HG03108 (cell line): ENCODE data around the gene MYL6.
A peak's percentile ranks its signal among the peaks of the same experiment; 100 is the strongest.

Source experiments
- ATAC-seq: cut with Tn5 transposase; IDR thresholded peaks from one replicate; pipeline ENCODE4 v1.9.1; 2021; ENCODE audit warnings: moderate library complexity; ENCODE audit not compliant: unreplicated experiment

MYL6 gene

GRCh38 chr12:56129206-56129941, 28.8 kb upstream of the MYL6 start:
- ATAC-seq = no peak

GRCh38 chr12:56129942-56130495, 28.1 kb upstream of the MYL6 start:
- ATAC-seq = no peak

- ATAC-seq = no peak
Measured at GRCh38 chr12:56130876-56131275, 27.3 kb upstream of the MYL6 start.

- ATAC-seq = no peak
Measured at GRCh38 chr12:56134897-56135296, 23.3 kb upstream of the MYL6 start.

GRCh38 chr12:56137853-56138571, 20.1 kb upstream of the MYL6 start:
- ATAC-seq = no peak

- no peak for ATAC-seq
Measured at GRCh38 chr12:56141946-56142784, 16.0 kb upstream of the MYL6 start.

GRCh38 chr12:56143217-56143616, 14.9 kb upstream of the MYL6 start:
- ATAC-seq = no peak

- no peak for ATAC-seq
Measured at GRCh38 chr12:56143870-56144269, 14.3 kb upstream of the MYL6 start.

GRCh38 chr12:56145217-56145616, 12.9 kb upstream of the MYL6 start:
- ATAC-seq = no peak

- ATAC-seq = no peak
Measured at GRCh38 chr12:56146492-56147460, 11.4 kb upstream of the MYL6 start.

- ATAC-seq = no peak
Measured at GRCh38 chr12:56150563-56150962, 7.6 kb upstream of the MYL6 start.

- no peak for ATAC-seq
Measured at GRCh38 chr12:56151672-56152131, 6.5 kb upstream of the MYL6 start.

- ATAC-seq = peak; percentile 92
Measured at GRCh38 chr12:56152132-56152755, 5.9 kb upstream of the MYL6 start, which contains the start of gene MYL6B. Gene MYL6B, plus strand, starts transcription at chr12:56152587. Its CDS starts 1,332 bp downstream, at chr12:56153919.

GRCh38 chr12:56152756-56153677, 5.1 kb upstream of the MYL6 start:
- no peak for ATAC-seq

GRCh38 chr12:56153678-56154065, 4.5 kb upstream of the MYL6 start:
- no peak for ATAC-seq

- no peak for ATAC-seq
Measured at GRCh38 chr12:56154246-56154771, 3.9 kb upstream of the MYL6 start.

- ATAC-seq = no peak
Measured at GRCh38 chr12:56154818-56155217, 3.3 kb upstream of the MYL6 start.

GRCh38 chr12:56155256-56155845, 2.8 kb upstream of the MYL6 start:
- ATAC-seq = no peak
